SK-N-SH (cell line): Measurements from ENCODE around the gene S100P.

Experiments used
- CTCF ChIP-seq: fragments of 200-600 bp; sonication (generic); IDR thresholded peaks from 2 replicates; pipeline ENCODE4 v1.6.1; 2017; ENCODE audit warnings: antibody characterized with exemption, mild to moderate bottlenecking, moderate library complexity
- EP300 ChIP-seq, 2 experiments: IDR thresholded peaks; 2 replicates each; pipeline versions ENCODE4 v1.4.0 to v1.6.1; 2012; ENCODE audit warnings: borderline replicate concordance in 1 of 2, low read depth in 1 of 2, low read length in 1 of 2
- EZH2phosphoT487 ChIP-seq: fragments of 200-600 bp; sonication (generic); IDR thresholded peaks from 2 replicates; pipeline ENCODE4 v1.6.1; 2017; ENCODE audit warnings: low read depth, mixed run types, mild to moderate bottlenecking, antibody characterized with exemption, moderate library complexity, borderline replicate concordance
- IRF3 ChIP-seq: fragments of 150-350 bp; IDR thresholded peaks from 2 replicates; pipeline ENCODE4 v1.6.1; 2016; ENCODE audit warnings: mild to moderate bottlenecking, low read depth, low read length
- JUND ChIP-seq: IDR thresholded peaks from 2 replicates; pipeline ENCODE4 v1.4.0; 2012
- RFX5 ChIP-seq: IDR thresholded peaks from 2 replicates; pipeline ENCODE4 v1.6.1; 2012; ENCODE audit warnings: mild to moderate bottlenecking, improper control_type of control experiment, low read length
- SMC3 ChIP-seq: IDR thresholded peaks from 2 replicates; pipeline ENCODE4 v1.6.1; 2012; ENCODE audit warnings: low read depth, low read length, improper control_type of control experiment
- TAF1 ChIP-seq: IDR thresholded peaks from 2 replicates; pipeline ENCODE4 v1.6.1; 2012; ENCODE audit warnings: low read depth, mild to moderate bottlenecking, low read length, moderate library complexity, borderline replicate concordance

- TF ChIP-seq EP300 (IDR thresholded peaks at IDR 0.05; ENCODE audit: borderline replicate concordance in 1 of 2, low read depth in 1 of 2, low read length in 1 of 2) (no peak), CTCF (no peak), RFX5 (no peak), EZH2phosphoT487 (no peak), SMC3 (no peak), JUND (no peak), IRF3 (no peak), TAF1 (no peak)
Observed at GRCh38 chr4:6731780-6732179, 38.1 kb downstream of the S100P start.
